Measurements from ENCODE around the gene CCDC192.
"Not testable (repeated sequence)": the region's sequence is repeated elsewhere in the genome, so short reads cannot be mapped to it uniquely, and the experiment has no call there.

CCDC192 gene

GRCh38 chr5:127702926-127703561 is at the start of gene CCDC192:
Gene CCDC192, plus strand, starts transcription at chr5:127703391. Its CDS starts 55 bp downstream, at chr5:127703446.
- DNase-seq = no peak

- no peak for DNase-seq
Measured at GRCh38 chr5:127656825-127657224, 46.4 kb upstream of the CCDC192 start.

- no peak for DNase-seq
Measured at GRCh38 chr5:127660047-127660733, 43.0 kb upstream of the CCDC192 start.

- DNase-seq = no peak
Measured at GRCh38 chr5:127664093-127664492, 39.1 kb upstream of the CCDC192 start.

GRCh38 chr5:127665641-127666040 is 37.5 kb upstream of the CCDC192 start:
- DNase-seq = no peak

GRCh38 chr5:127666043-127666716 is 37.0 kb upstream of the CCDC192 start:
- no peak for DNase-seq

GRCh38 chr5:127667926-127668325 is 35.3 kb upstream of the CCDC192 start:
- DNase-seq = no peak

GRCh38 chr5:127671218-127671617 is 32.0 kb upstream of the CCDC192 start:
- no peak for DNase-seq

- DNase-seq = no peak
Measured at GRCh38 chr5:127673117-127673800, 29.9 kb upstream of the CCDC192 start.

GRCh38 chr5:127676951-127677350 is 26.2 kb upstream of the CCDC192 start:
- not testable (repeated sequence) for DNase-seq

- DNase-seq = not testable (repeated sequence)
Measured at GRCh38 chr5:127679691-127680330, 23.4 kb upstream of the CCDC192 start.

GRCh38 chr5:127680595-127680994 is 22.6 kb upstream of the CCDC192 start:
- no peak for DNase-seq

GRCh38 chr5:127683008-127683407 is 20.2 kb upstream of the CCDC192 start:
- no peak for DNase-seq

- no peak for DNase-seq
Measured at GRCh38 chr5:127684726-127685467, 18.3 kb upstream of the CCDC192 start.

- no peak for DNase-seq
Measured at GRCh38 chr5:127685662-127686061, 17.5 kb upstream of the CCDC192 start.

- no peak for DNase-seq
Measured at GRCh38 chr5:127686424-127686823, 16.8 kb upstream of the CCDC192 start.

- DNase-seq = no peak
Measured at GRCh38 chr5:127694518-127695171, 8.5 kb upstream of the CCDC192 start.

GRCh38 chr5:127695346-127695745 is 7.8 kb upstream of the CCDC192 start:
- DNase-seq = no peak

GRCh38 chr5:127696683-127697082 is 6.5 kb upstream of the CCDC192 start:
- DNase-seq = no peak

- DNase-seq = no peak
Measured at GRCh38 chr5:127697894-127698600, 5.1 kb upstream of the CCDC192 start.

GRCh38 chr5:127699416-127699815 is 3.8 kb upstream of the CCDC192 start:
- DNase-seq = no peak

Data from activated CD8-positive, alpha-beta memory T cell treated with anti-CD3 and anti-CD28 coated beads, Interleukin-2, amount 50 U/mL, for 48 hours (primary cell).